Progenitor cell of endocrine pancreas (in vitro differentiated cells): ENCODE results near the gene ATP11B. TPM values are rescaled to one million over a fixed set of nuclear protein-coding genes. Genes with fewer than 3 reads are reported as not detected.

Experiments
- DNase-seq: peaks from one replicate; pipeline ENCODE4 v3.0.0; 2021; ENCODE audit warnings: low spot score; ENCODE audit not compliant: unreplicated experiment
- H3K27ac Mint-ChIP-seq: 2 replicates; pipeline ENCODE4 v1.8.0; 2021; ENCODE audit warnings: mild to moderate bottlenecking, moderate library complexity, mixed read lengths
- H3K27me3 Mint-ChIP-seq: 2 replicates; pipeline ENCODE4 v1.8.0; 2021; ENCODE audit warnings: mixed read lengths
- H3K36me3 Mint-ChIP-seq: 2 replicates; pipeline ENCODE4 v1.8.0; 2022; ENCODE audit warnings: mixed read lengths; ENCODE audit not compliant: insufficient read depth
- H3K4me1 Mint-ChIP-seq: 2 replicates; pipeline ENCODE4 v1.8.0; 2021; ENCODE audit warnings: low read depth, mixed read lengths
- H3K4me3 Mint-ChIP-seq: 2 replicates; pipeline ENCODE4 v1.8.0; 2021; ENCODE audit warnings: low read depth, mild to moderate bottlenecking, moderate library complexity, mixed read lengths
- H3K9me3 Mint-ChIP-seq: 2 replicates; pipeline ENCODE4 v1.8.0; 2021; ENCODE audit warnings: low read depth, mixed read lengths
- CTCF ChIP-seq: fragments of 200-600 bp; sonication (generic); IDR thresholded peaks from one replicate; pipeline ENCODE4 v1.5.0; 2021; ENCODE audit warnings: antibody characterized with exemption, mild to moderate bottlenecking; ENCODE audit not compliant: unreplicated experiment
- total RNA-seq: library from RNA; stranded (reverse); gene quantifications from 2 replicates; pipeline ENCODE4 v1.2.1, GENCODE V29; 2021

The ATP11B gene
- total RNA-seq, 1 donor from 2014 or later, result 127 TPM

- DNase-seq, result no peak
- peaks cover 7% of the 10 kb centered on the region for H3K4me1 Mint-ChIP-seq
- H3K27ac Mint-ChIP-seq, result no peak overlapping the region
- peak; percentile 63 for TF ChIP-seq CTCF
- H3K9me3 Mint-ChIP-seq, result no peaks in the 10 kb centered on the region
- no peak overlapping the region for H3K4me3 Mint-ChIP-seq
- H3K36me3 Mint-ChIP-seq, result peaks cover 30% of the 10 kb centered on the region
- H3K27me3 Mint-ChIP-seq, result no peaks in the 10 kb centered on the region
Measured at GRCh38 chr3:182837855-182838454, 44.7 kb downstream of the ATP11B start.

- Mint-ChIP-seq H3K9me3 (peaks cover 3% of the 10 kb centered on the region), H3K36me3 (peaks cover 41% of the 10 kb centered on the region), H3K27ac (no peak overlapping the region), H3K4me1 (peaks cover 12% of the 10 kb centered on the region), H3K27me3 (no peaks in the 10 kb centered on the region), H3K4me3 (no peak overlapping the region)
- DNase-seq, result no peak
- TF ChIP-seq CTCF, result no peak
Measured at GRCh38 chr3:182843478-182843877, 50.2 kb downstream of the ATP11B start.

- peaks cover 3% of the 10 kb centered on the region for H3K9me3 Mint-ChIP-seq
- peaks cover 50% of the 10 kb centered on the region for H3K36me3 Mint-ChIP-seq
- H3K27me3 Mint-ChIP-seq, result no peaks in the 10 kb centered on the region
- no peak overlapping the region for H3K27ac Mint-ChIP-seq
- no peak for TF ChIP-seq CTCF
- no peak for DNase-seq
- no peak overlapping the region for H3K4me3 Mint-ChIP-seq
- H3K4me1 Mint-ChIP-seq, result no peaks in the 10 kb centered on the region
Measured at GRCh38 chr3:182848906-182849305, 55.6 kb downstream of the ATP11B start.

- H3K36me3 Mint-ChIP-seq, result peaks cover 41% of the 10 kb centered on the region
- H3K4me3 Mint-ChIP-seq, result no peak overlapping the region
- no peak overlapping the region for H3K27ac Mint-ChIP-seq
- no peaks in the 10 kb centered on the region for H3K9me3 Mint-ChIP-seq
- no peaks in the 10 kb centered on the region for H3K27me3 Mint-ChIP-seq
- DNase-seq, result no peak
- no peak for TF ChIP-seq CTCF
- no peaks in the 10 kb centered on the region for H3K4me1 Mint-ChIP-seq
Measured at GRCh38 chr3:182855076-182855475, 61.8 kb downstream of the ATP11B start.

- no peak for TF ChIP-seq CTCF
- Mint-ChIP-seq H3K36me3 (peaks cover 20% of the 10 kb centered on the region), H3K27ac (peak overlapping the region; percentile 79), H3K4me1 (peaks cover 5% of the 10 kb centered on the region), H3K9me3 (no peaks in the 10 kb centered on the region), H3K4me3 (no peak overlapping the region), H3K27me3 (no peaks in the 10 kb centered on the region)
- no peak for DNase-seq
Measured at GRCh38 chr3:182861348-182861747, 68.0 kb downstream of the ATP11B start.
